GM12878 (cell line): ENCODE measurements around the gene SETD7. TPM values are rescaled to one million over a fixed set of nuclear protein-coding genes. Genes with fewer than 3 reads are reported as not detected.

Source experiments
- ATAC-seq: fragments of 200-7000 bp; cut with Tn5 transposase; 3 replicates; pipeline ENCODE4 v1.9.1; 2020; ENCODE audit warnings: mild to moderate bottlenecking, moderate library complexity
- BruUV-seq: library from RNA; stranded (reverse); fragments of 400-500 nt; replicated peaks from 2 replicates; lab custom pipeline; 2021; lab: Mats Ljungman, UMichigan
- CTCF ChIA-PET: fragments of 300-600 bp; sonication (Branson Sonifier 250); formaldehyde crosslinking; extraction: SDS; loops from one replicate; lab custom pipeline; 2021; ENCODE audit warnings: inconsistent platforms; lab: Yijun Ruan, JAX
- POLR2A ChIA-PET: fragments of 350-600 bp; formaldehyde crosslinking; extraction: SDS; loops from one replicate; lab custom pipeline; 2021; ENCODE audit warnings: inconsistent platforms; lab: Charles Lee
- RAD21 ChIA-PET: fragments of 300-600 bp; sonication (Branson Sonifier 250); formaldehyde crosslinking; loops from one replicate; lab custom pipeline; 2023; ENCODE audit warnings: antibody characterized with exemption; ENCODE audit not compliant: unreplicated experiment; lab: Charles Lee
- SMC1A ChIA-PET: fragments of 300-600 bp; sonication (Branson Sonifier 250); formaldehyde crosslinking; loops from one replicate; lab custom pipeline; 2023; ENCODE audit not compliant: unreplicated experiment, uncharacterized antibody; lab: Charles Lee
- DNase-seq: peaks from one replicate; pipeline ENCODE4 v3.0.0-alpha.2; 2011; ENCODE audit warnings: low read depth, low spot score
- FAIRE-seq: peaks from 3 replicates; lab custom pipeline; 2011; peaks lifted over from hg19 to GRCh38; lab: Jason Lieb, UNC
- H2AFZ ChIP-seq: 2 replicates; pipeline ENCODE4 v1.6.0; 2011; ENCODE audit warnings: low read depth, low read length, control low read depth; ENCODE audit not compliant: control insufficient read depth
- H3K27ac ChIP-seq: 2 replicates; pipeline ENCODE4 v1.5.1; 2011; ENCODE audit warnings: control low read depth; ENCODE audit not compliant: control insufficient read depth, insufficient read depth
- H3K27me3 ChIP-seq, 2 experiments: replicated peaks in 1 of 2; 2 replicates each; pipeline versions ENCODE4 v1.6.0 to v1.6.1; 2011; ENCODE audit warnings: low read length in 1 of 2; ENCODE audit not compliant: control insufficient read depth in 2 of 2, insufficient read depth in 2 of 2
- H3K36me3 ChIP-seq, 2 experiments: 2 replicates each; pipeline ENCODE4 v1.5.1; 2011; ENCODE audit warnings: low read length in 1 of 2; ENCODE audit not compliant: control insufficient read depth in 2 of 2, insufficient read depth in 2 of 2
- H3K4me1 ChIP-seq: 2 replicates; pipeline ENCODE4 v1.6.1; 2011; ENCODE audit warnings: mild to moderate bottlenecking, low read length, moderate library complexity, mixed read lengths; ENCODE audit not compliant: control insufficient read depth, insufficient read depth
- H3K4me2 ChIP-seq: 2 replicates; pipeline ENCODE4 v1.6.0; 2011; ENCODE audit warnings: control low read depth; ENCODE audit not compliant: control insufficient read depth, insufficient read depth
- H3K4me3 ChIP-seq: fragments of 200-600 bp; sonication (generic); 2 replicates; pipeline ENCODE4 v1.5.1; 2016
- H3K79me2 ChIP-seq: 2 replicates; pipeline ENCODE4 v1.6.0; 2011; ENCODE audit warnings: low read length; ENCODE audit not compliant: control insufficient read depth, insufficient read depth
- H3K9ac ChIP-seq: 2 replicates; pipeline ENCODE4 v1.8.0; 2011; ENCODE audit warnings: low read length, control low read depth, mixed read lengths; ENCODE audit not compliant: control insufficient read depth, insufficient read depth
- H3K9me3 ChIP-seq: replicated peaks from 3 replicates; pipeline ENCODE4 v1.5.1; 2011; ENCODE audit warnings: mild to moderate bottlenecking, low read length; ENCODE audit not compliant: control insufficient read depth, insufficient read depth
- H4K20me1 ChIP-seq: 2 replicates; pipeline ENCODE4 v1.6.0; 2011; ENCODE audit not compliant: control insufficient read depth, insufficient read depth
- DPF2 ChIP-seq: fragments of 450-650 bp; IDR thresholded peaks from 2 replicates; pipeline ENCODE4 v1.6.1; 2017; ENCODE audit warnings: mild to moderate bottlenecking
- FOXK2 ChIP-seq: fragments of 450-650 bp; IDR thresholded peaks from 2 replicates; pipeline ENCODE4 v1.6.1; 2017; ENCODE audit warnings: mild to moderate bottlenecking, moderate library complexity
- PAX5 ChIP-seq: IDR thresholded peaks from 2 replicates; pipeline ENCODE4 v1.6.1; 2011; ENCODE audit warnings: low read depth, low read length, borderline replicate concordance
- SP1 ChIP-seq: IDR thresholded peaks from one replicate; pipeline ENCODE4 v1.6.1; 2011; ENCODE audit warnings: low read depth, low read length
- SPI1 ChIP-seq: IDR thresholded peaks from 2 replicates; pipeline ENCODE4 v1.6.1; 2011; ENCODE audit warnings: low read depth, mild to moderate bottlenecking, low read length, moderate library complexity, borderline replicate concordance; ENCODE audit not compliant: insufficient read depth
- SREBF2 ChIP-seq: IDR thresholded peaks from 2 replicates; pipeline ENCODE4 v1.6.1; 2012; ENCODE audit warnings: mild to moderate bottlenecking, low read length
- STAT1 ChIP-seq: fragments of 450-650 bp; conservative IDR thresholded peaks from 2 replicates; pipeline ENCODE4 v1.6.1; 2014; ENCODE audit warnings: antibody characterized with exemption, mild to moderate bottlenecking
- TARDBP ChIP-seq: IDR thresholded peaks from 2 replicates; pipeline ENCODE4 v1.6.1; 2016; ENCODE audit warnings: borderline replicate concordance
- USF1 ChIP-seq: IDR thresholded peaks from 2 replicates; pipeline ENCODE4 v1.6.1; 2011; ENCODE audit warnings: borderline replicate concordance, low read depth, mild to moderate bottlenecking, moderate library complexity, mixed read lengths, low read length; ENCODE audit not compliant: insufficient read depth; ENCODE audit errors: extremely low read length
- WGBS: methylation state at CpG from one replicate; pipeline ENCODE4 v1.1.6; 2016; ENCODE audit warnings: low lambda C conversion rate; ENCODE audit not compliant: insufficient replicate concordance, insufficient coverage; ENCODE audit errors: missing lambda C conversion rate; 5-methylcytosine and 5-hydroxymethylcytosine counted together
- in situ Hi-C: fragments of 300-500 bp; cut with MboI; formaldehyde crosslinking; loops from 9 replicates; pipeline ENCODE4 v1.14.3; 2018; ENCODE audit warnings: mixed read lengths
- intact Hi-C: fragments of 100-400 bp; cut with micrococcal nuclease; formaldehyde crosslinking; loops from one replicate; pipeline ENCODE4 v1.14.2; 2022; ENCODE audit not compliant: unreplicated experiment
- polyA plus RNA-seq, 11 experiments: library from polyadenylated mRNA; depleted of rRNA in 4 of 11; unstranded in 6 of 11; stranded (reverse) in 5 of 11; fragments of >200 nt; fragmentation: Nextera tagmentation in 4 of 11; fragmentation: Illumina TruSeq in 1 of 11; extraction: Ambion mirVana in 4 of 11; extraction: Trizol in 1 of 11; gene quantifications; 1 replicate in 1 of 11; 2 replicates in 10 of 11; pipeline versions ENCODE4 v1.2.1 to v1.2.3, GENCODE V29; 2011 to 2016; ENCODE audit warnings: inconsistent platforms in 2 of 11, missing spikeins in 2 of 11, low read depth in 1 of 11
- total RNA-seq, 4 experiments: library from RNA; depleted of rRNA in 3 of 4; stranded (reverse); fragments of >200 nt in 3 of 4; fragmentation: Illumina TruSeq in 1 of 4; extraction: Trizol in 1 of 4; gene quantifications; 2 replicates each; pipeline versions ENCODE4 v1.2.1 to v1.2.3, GENCODE V29; 2013 to 2021

SETD7 gene
- total and polyA plus RNA-seq, 10 of the 15 experiments (the other 5 are each of a cell fraction or from before 2014, with no cell fraction given) = 0.03 to 0.82 (median 0.44) TPM

GRCh38 chr4:139575072-139575471 lies 19.1 kb upstream of the SETD7 start:
- ATAC-seq = no peak
- TF ChIP-seq STAT1 = no peak
- TF ChIP-seq TARDBP = no peak
- TF ChIP-seq SPI1 = no peak
- TF ChIP-seq FOXK2 = no peak
- no peak for TF ChIP-seq SREBF2
- TF ChIP-seq SP1 = no peak
- TF ChIP-seq DPF2 = no peak
- no peak for TF ChIP-seq USF1
- TF ChIP-seq PAX5 = no peak
- CTCF ChIA-PET = no interaction called here

More at GRCh38 chr4:139575072-139575471, 19.1 kb upstream of the SETD7 start:
- intact Hi-C loops (no loop called here), in situ Hi-C loops (no loop called here)
- ChIA-PET SMC1A (no interaction called here), RAD21 (no interaction called here), POLR2A (no interaction called here)
- 29% methylated on average over 5 of the region's 5 CpGs for WGBS
- Histone ChIP-seq H3K4me3 (no peak overlapping the region), H3K27me3 (peaks cover 1 to 3% of the 10 kb centered on the region in 2 experiments), H2AFZ (no peak overlapping the region), H3K36me3 (no peaks in the 10 kb centered on the region), H3K27ac (no peak overlapping the region), H3K9me3 (no peaks in the 10 kb centered on the region), H4K20me1 (no peaks in the 10 kb centered on the region), H3K4me2 (no peak overlapping the region), H3K79me2 (no peaks in the 10 kb centered on the region), H3K9ac (no peak overlapping the region), H3K4me1 (no peaks in the 10 kb centered on the region)
- BruUV-seq = no TSS peak
- DNase-seq (no peak), FAIRE-seq (no peak)
